Calu3 (cell line): ENCODE results near the gene EME2. TPM values are rescaled to one million over a fixed set of nuclear protein-coding genes. Genes with fewer than 3 reads are reported as not detected.

Source experiments
- BruUV-seq: library from RNA; stranded (reverse); fragments of 400-500 nt; replicated peaks from 2 replicates; lab custom pipeline; 2021; lab: Mats Ljungman, UMichigan
- CTCF ChIA-PET: fragments of 300-600 bp; sonication (Branson Sonifier 250); formaldehyde crosslinking; loops from one replicate; lab custom pipeline; 2022; ENCODE audit warnings: antibody characterized with exemption; lab: Charles Lee
- DNase-seq: peaks from one replicate; pipeline ENCODE4 v3.0.0; 2022
- H3K27ac Mint-ChIP-seq: one replicate; pipeline ENCODE4 v1.8.0; 2022; ENCODE audit warnings: mixed read lengths; ENCODE audit not compliant: unreplicated experiment
- H3K27me3 Mint-ChIP-seq: one replicate; pipeline ENCODE4 v1.8.0; 2022; ENCODE audit warnings: mixed read lengths; ENCODE audit not compliant: unreplicated experiment
- H3K36me3 Mint-ChIP-seq: one replicate; pipeline ENCODE4 v1.8.0; 2022; ENCODE audit warnings: mild to moderate bottlenecking, moderate library complexity, mixed read lengths; ENCODE audit not compliant: insufficient read depth, unreplicated experiment
- H3K4me1 Mint-ChIP-seq: one replicate; pipeline ENCODE4 v1.8.0; 2022; ENCODE audit warnings: mild to moderate bottlenecking, low read depth, mixed read lengths; ENCODE audit not compliant: unreplicated experiment
- H3K4me3 Mint-ChIP-seq: one replicate; pipeline ENCODE4 v1.8.0; 2022; ENCODE audit warnings: mild to moderate bottlenecking, low read depth, moderate library complexity, mixed read lengths; ENCODE audit not compliant: unreplicated experiment
- H3K9me3 Mint-ChIP-seq: one replicate; pipeline ENCODE4 v1.8.0; 2022; ENCODE audit warnings: low read depth, mixed read lengths; ENCODE audit not compliant: unreplicated experiment
- intact Hi-C: fragments of 100-400 bp; cut with micrococcal nuclease; formaldehyde crosslinking; loops from one replicate; pipeline ENCODE4 v1.10.0; 2022; ENCODE audit not compliant: unreplicated experiment
- total RNA-seq: library from RNA; stranded (reverse); gene quantifications from 2 replicates; pipeline ENCODE4 v1.2.3, GENCODE V29; 2022
- TF ChIP-seq, protein P1 (sequence below): fragments of 200-600 bp; IDR thresholded peaks from one replicate; pipeline ENCODE4 v1.8.0; 2022; ENCODE audit warnings: antibody characterized with exemption; ENCODE audit not compliant: unreplicated experiment

The EME2 gene
- total RNA-seq, 1 experiment from 2014 or later: 30.8 TPM

DNA sequence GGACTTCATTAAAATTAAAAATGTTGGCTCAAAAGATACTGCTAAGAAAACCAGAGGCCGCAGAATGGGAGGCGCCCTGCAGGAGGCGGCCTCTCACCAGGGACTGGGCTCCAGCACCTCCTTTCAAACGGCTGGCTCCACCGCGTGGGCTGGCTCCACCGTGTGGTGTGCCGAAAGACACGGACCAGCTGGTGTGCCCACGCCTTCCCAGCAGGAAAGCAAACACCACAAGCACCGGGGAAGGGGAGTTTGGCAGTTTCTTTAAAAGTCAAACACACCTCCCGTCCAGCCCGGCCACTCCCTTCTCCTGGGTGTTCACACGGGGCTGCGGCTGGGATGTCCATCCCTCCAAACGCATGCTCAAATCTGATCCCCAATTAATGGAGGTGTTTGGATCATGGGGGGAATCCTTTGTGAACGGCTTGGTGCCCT lies 40.1 kb downstream of the EME2 start:
- Mint-ChIP-seq H3K4me1 (no peaks in the 10 kb centered on the region), H3K9me3 (no peaks in the 10 kb centered on the region), H3K36me3 (peaks cover 41% of the 10 kb centered on the region), H3K27ac (no peak overlapping the region), H3K27me3 (no peaks in the 10 kb centered on the region), H3K4me3 (no peak overlapping the region)
- TF ChIP-seq, protein P1, sequence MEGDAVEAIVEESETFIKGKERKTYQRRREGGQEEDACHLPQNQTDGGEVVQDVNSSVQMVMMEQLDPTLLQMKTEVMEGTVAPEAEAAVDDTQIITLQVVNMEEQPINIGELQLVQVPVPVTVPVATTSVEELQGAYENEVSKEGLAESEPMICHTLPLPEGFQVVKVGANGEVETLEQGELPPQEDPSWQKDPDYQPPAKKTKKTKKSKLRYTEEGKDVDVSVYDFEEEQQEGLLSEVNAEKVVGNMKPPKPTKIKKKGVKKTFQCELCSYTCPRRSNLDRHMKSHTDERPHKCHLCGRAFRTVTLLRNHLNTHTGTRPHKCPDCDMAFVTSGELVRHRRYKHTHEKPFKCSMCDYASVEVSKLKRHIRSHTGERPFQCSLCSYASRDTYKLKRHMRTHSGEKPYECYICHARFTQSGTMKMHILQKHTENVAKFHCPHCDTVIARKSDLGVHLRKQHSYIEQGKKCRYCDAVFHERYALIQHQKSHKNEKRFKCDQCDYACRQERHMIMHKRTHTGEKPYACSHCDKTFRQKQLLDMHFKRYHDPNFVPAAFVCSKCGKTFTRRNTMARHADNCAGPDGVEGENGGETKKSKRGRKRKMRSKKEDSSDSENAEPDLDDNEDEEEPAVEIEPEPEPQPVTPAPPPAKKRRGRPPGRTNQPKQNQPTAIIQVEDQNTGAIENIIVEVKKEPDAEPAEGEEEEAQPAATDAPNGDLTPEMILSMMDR: peak; percentile 56
- intact Hi-C loops: no loop called here
- DNase-seq: peak; percentile 61
- BruUV-seq: no TSS peak
- CTCF ChIA-PET: no interaction called here

GRCh38 chr16:1815461-1815860 lies 42.9 kb downstream of the EME2 start:
- Mint-ChIP-seq H3K27me3 (no peaks in the 10 kb centered on the region), H3K36me3 (peaks cover 34% of the 10 kb centered on the region), H3K4me1 (no peaks in the 10 kb centered on the region), H3K4me3 (no peak overlapping the region), H3K9me3 (no peaks in the 10 kb centered on the region), H3K27ac (no peak overlapping the region)
- no peak for DNase-seq
- BruUV-seq: no TSS peak
- TF ChIP-seq, protein P1: no peak
- intact Hi-C loops: no loop called here
- CTCF ChIA-PET: interaction anchor here (0.6 kb wide), 1 partner anchor 50 kb away, joined by 4 read pairs; no protein-coding TSS in a partner anchor

DNA sequence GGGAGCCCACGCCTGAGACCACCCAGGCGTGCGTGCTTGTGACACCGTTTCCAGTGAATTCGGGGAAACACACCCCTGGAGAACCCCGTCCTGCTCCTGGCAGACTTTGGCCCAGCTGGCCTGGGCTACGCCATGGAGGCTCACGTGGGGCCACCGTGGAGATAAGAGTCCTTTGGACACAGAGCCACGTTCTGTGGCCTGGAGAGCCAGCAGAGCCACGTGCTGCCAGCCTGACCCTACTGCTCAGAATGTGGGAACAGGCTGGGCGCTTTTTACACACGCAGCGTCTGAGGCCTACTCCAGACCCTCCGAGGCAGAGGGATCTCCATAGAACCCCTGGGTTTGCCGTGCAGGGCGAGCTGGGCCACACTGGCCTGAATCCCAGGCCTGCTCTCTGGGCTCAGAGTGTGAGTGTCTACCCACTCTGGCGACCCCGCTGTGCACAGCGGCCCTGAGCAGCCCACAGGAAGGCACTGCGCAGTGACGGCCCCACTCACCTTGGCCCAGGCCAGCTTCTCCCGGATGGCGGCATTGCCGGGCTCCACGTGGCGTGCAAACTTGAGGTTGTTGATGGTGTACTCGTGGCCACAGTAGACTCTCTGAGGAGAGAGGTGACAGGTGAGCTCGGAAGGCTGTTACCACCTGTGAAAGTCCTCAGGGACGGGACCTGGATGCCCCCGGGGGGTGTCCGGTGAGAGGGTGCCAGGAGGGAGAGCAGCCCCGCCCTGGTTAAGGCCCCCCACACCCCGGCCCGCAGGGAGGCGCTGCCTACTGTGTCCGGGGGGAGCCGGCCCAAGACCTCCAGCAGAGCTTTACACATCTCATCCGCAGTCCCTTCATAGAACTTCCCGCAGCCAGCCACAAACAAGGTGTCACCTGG lies 44.0 kb downstream of the EME2 start:
- no peak for DNase-seq
- H3K4me1 Mint-ChIP-seq: no peaks in the 10 kb centered on the region
- TF ChIP-seq, protein P1: no peak
- no peak overlapping the region for H3K4me3 Mint-ChIP-seq
- no peak overlapping the region for H3K27ac Mint-ChIP-seq
- H3K27me3 Mint-ChIP-seq: no peaks in the 10 kb centered on the region
- intact Hi-C loops: no loop called here
- BruUV-seq: no TSS peak
- CTCF ChIA-PET: no interaction called here
- peaks cover 36% of the 10 kb centered on the region for H3K36me3 Mint-ChIP-seq
- no peaks in the 10 kb centered on the region for H3K9me3 Mint-ChIP-seq

- no peaks in the 10 kb centered on the region for H3K27me3 Mint-ChIP-seq
- no peaks in the 10 kb centered on the region for H3K4me1 Mint-ChIP-seq
- H3K27ac Mint-ChIP-seq: no peak overlapping the region
- H3K9me3 Mint-ChIP-seq: no peaks in the 10 kb centered on the region
- intact Hi-C loops: no loop called here
- DNase-seq: no peak
- CTCF ChIA-PET: no interaction called here
- H3K4me3 Mint-ChIP-seq: no peak overlapping the region
- TF ChIP-seq, protein P1: no peak
- BruUV-seq: no TSS peak
- H3K36me3 Mint-ChIP-seq: peaks cover 33% of the 10 kb centered on the region
These were observed 44.6 kb downstream of the EME2 start for GRCh38 chr16:1817276-1817589.
